Stimulated activated CD8-positive, alpha-beta memory T cell treated with anti-CD3 and anti-CD28 coated beads, Interleukin-7, amount 100 ng/mL, for 48 hours (primary cell): Measurements from ENCODE around the gene ORAI2.
"Not testable (repeated sequence)": the region's sequence is repeated elsewhere in the genome, so short reads cannot be mapped to it uniquely, and the experiment has no call there.

ENCODE experiments used
- DNase-seq, 2 donors: peaks; one replicate each; pipeline ENCODE4 v3.0.0-alpha.2; 2020; ENCODE audit warnings: low read depth in 1 of 2; ENCODE audit errors: extremely low read depth in 1 of 2

Gene ORAI2

DNA sequence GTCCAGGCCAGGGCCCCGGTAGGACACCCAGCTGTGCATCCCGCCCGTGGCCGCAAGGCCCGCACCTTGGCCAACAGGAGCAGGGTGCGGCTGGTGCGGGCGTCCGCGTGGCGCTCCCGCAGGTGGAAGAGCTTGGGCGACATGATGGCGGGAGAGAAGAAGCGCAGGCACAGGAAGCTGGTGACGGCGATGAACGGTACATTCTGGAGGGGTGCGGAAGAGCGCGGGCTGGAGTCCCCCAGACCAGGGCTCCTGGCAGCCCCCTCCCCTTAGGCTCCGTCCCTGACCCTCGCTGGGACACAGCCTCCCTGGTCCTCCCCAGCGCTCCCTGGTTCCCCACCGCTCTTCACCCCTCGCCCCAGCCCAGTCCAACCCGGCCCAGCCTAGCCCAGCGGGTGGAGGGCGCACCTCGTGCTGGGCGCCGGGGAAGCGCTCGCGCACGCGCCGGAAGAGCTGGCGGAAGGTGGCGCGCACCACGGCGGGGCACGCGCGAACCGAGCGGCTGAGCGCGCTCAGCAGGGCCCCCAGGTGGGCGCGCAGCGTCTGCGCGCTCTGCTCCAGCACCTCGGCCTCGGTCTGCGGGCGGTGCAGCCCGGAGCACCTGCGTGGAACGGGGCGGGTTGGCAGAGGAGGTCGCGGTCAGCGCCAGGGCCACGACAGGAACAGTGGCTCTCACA lies 61.2 kb downstream of the ORAI2 start:
- DNase-seq = not testable (repeated sequence)

- not testable (repeated sequence) for DNase-seq
Measured at GRCh38 chr7:102496861-102497260, 63.5 kb downstream of the ORAI2 start.

GRCh38 chr7:102497308-102497707 lies 63.9 kb downstream of the ORAI2 start:
- not testable (repeated sequence) for DNase-seq

- DNase-seq = not testable (repeated sequence)
Measured at GRCh38 chr7:102498321-102498720, 64.9 kb downstream of the ORAI2 start.

- DNase-seq = not testable (repeated sequence)
Measured at GRCh38 chr7:102503141-102503540, 69.8 kb downstream of the ORAI2 start.

GRCh38 chr7:102505298-102506185 lies 72.2 kb downstream of the ORAI2 start:
- DNase-seq = not testable (repeated sequence)
